Breast epithelium (tissue), 3 donors: ENCODE data around the gene MAP2K6.

ENCODE experiments used
- CTCF ChIP-seq, 3 donors: fragments of 450-650 bp; IDR thresholded peaks; one replicate each; pipeline ENCODE4 v1.5.1; 2016 to 2017; ENCODE audit warnings: antibody characterized with exemption in 3 of 3, mild to moderate bottlenecking in 3 of 3, moderate library complexity in 3 of 3
- POLR2A ChIP-seq: fragments of 450-650 bp; IDR thresholded peaks from one replicate; pipeline ENCODE4 v1.6.1; 2016; ENCODE audit warnings: antibody characterized with exemption, mild to moderate bottlenecking, moderate library complexity

- TF ChIP-seq CTCF (IDR thresholded peaks at IDR 0.05) (no peak), POLR2A (no peak)
Observed at GRCh38 chr17:69547230-69547629, 132.7 kb downstream of the MAP2K6 start.
